RWPE2 (cell line): ENCODE measurements around the gene RPL13.

Experiments used
- ATAC-seq: fragments of 200-7000 bp; cut with Tn5 transposase; 3 replicates; pipeline ENCODE4 v1.9.1; 2021; ENCODE audit warnings: low read depth
- DNase-seq: peaks from one replicate; pipeline ENCODE4 v3.0.0-alpha.2; 2020; ENCODE audit warnings: low spot score
- H3K27ac ChIP-seq: fragments of 450-650 bp; 2 replicates; pipeline ENCODE4 v1.5.1; 2017; ENCODE audit warnings: mild to moderate bottlenecking; ENCODE audit not compliant: poor library complexity, severe bottlenecking
- H3K27me3 ChIP-seq: fragments of 250-450 bp; sonication (Bioruptor Pico); 2 replicates; pipeline ENCODE4 v1.5.1; 2021; ENCODE audit warnings: mild to moderate bottlenecking, moderate library complexity; ENCODE audit not compliant: insufficient read depth, poor library complexity, severe bottlenecking
- H3K36me3 ChIP-seq: fragments of 250-450 bp; sonication (Bioruptor Pico); 2 replicates; pipeline ENCODE4 v1.5.1; 2020; ENCODE audit warnings: low read depth, mild to moderate bottlenecking, moderate library complexity
- H3K4me1 ChIP-seq: fragments of 250-450 bp; sonication (Bioruptor Pico); 2 replicates; pipeline ENCODE4 v1.5.1; 2021; ENCODE audit warnings: mild to moderate bottlenecking, moderate library complexity; ENCODE audit not compliant: insufficient read depth, poor library complexity, severe bottlenecking
- H3K4me3 ChIP-seq: fragments of 250-450 bp; sonication (Bioruptor Pico); 2 replicates; pipeline ENCODE4 v1.5.1; 2021; ENCODE audit warnings: mild to moderate bottlenecking, moderate library complexity; ENCODE audit not compliant: severe bottlenecking
- H3K9me3 ChIP-seq: fragments of 250-450 bp; sonication (Bioruptor Pico); 2 replicates; pipeline ENCODE4 v1.5.1; 2021; ENCODE audit warnings: mild to moderate bottlenecking, moderate library complexity; ENCODE audit not compliant: severe bottlenecking
- CTCF ChIP-seq: fragments of 450-650 bp; IDR thresholded peaks from one replicate; pipeline ENCODE4 v1.5.1; 2017; ENCODE audit warnings: mild to moderate bottlenecking, moderate library complexity; ENCODE audit not compliant: poor library complexity, severe bottlenecking

The RPL13 gene

GRCh38 chr16:89564476-89565255 lies 4.2 kb downstream of the RPL13 start:
- Histone ChIP-seq H3K36me3 (peaks cover 42% of the 10 kb centered on the region), H3K4me1 (peaks cover 20% of the 10 kb centered on the region), H3K27ac (peak overlapping the region; percentile 85), H3K9me3 (no peaks in the 10 kb centered on the region), H3K27me3 (no peaks in the 10 kb centered on the region), H3K4me3 (no peak overlapping the region)
- peak; percentile 0; the same call in 2 of the 3 replicates for ATAC-seq
- DNase-seq = no peak
- TF ChIP-seq CTCF = no peak

- TF ChIP-seq CTCF = no peak
- Histone ChIP-seq H3K9me3 (no peaks in the 10 kb centered on the region), H3K4me3 (no peak overlapping the region), H3K27ac (peak overlapping the region; percentile 85), H3K36me3 (peaks cover 42% of the 10 kb centered on the region), H3K27me3 (no peaks in the 10 kb centered on the region), H3K4me1 (peaks cover 20% of the 10 kb centered on the region)
- DNase-seq (peak; percentile 76), ATAC-seq (peak; percentile 26)
Observed at GRCh38 chr16:89565256-89565505, 4.7 kb downstream of the RPL13 start.

- ATAC-seq = peak; percentile 46
- Histone ChIP-seq H3K4me1 (peaks cover 20% of the 10 kb centered on the region), H3K36me3 (peaks cover 41% of the 10 kb centered on the region), H3K4me3 (no peak overlapping the region), H3K27ac (peak overlapping the region; percentile 85), H3K27me3 (no peaks in the 10 kb centered on the region), H3K9me3 (no peaks in the 10 kb centered on the region)
- peak; percentile 79 for TF ChIP-seq CTCF
- DNase-seq = peak; percentile 82
Observed at GRCh38 chr16:89565506-89566372, 5.3 kb downstream of the RPL13 start.

GRCh38 chr16:89567656-89568594 lies 7.4 kb downstream of the RPL13 start:
- no peak overlapping the region for H3K4me3 ChIP-seq
- no peak overlapping the region for H3K27ac ChIP-seq
- H3K9me3 ChIP-seq = no peaks in the 10 kb centered on the region
- DNase-seq (peak; percentile 72), ATAC-seq (no peak)
- no peak for TF ChIP-seq CTCF
- no peaks in the 10 kb centered on the region for H3K27me3 ChIP-seq
- H3K36me3 ChIP-seq = peaks cover 19% of the 10 kb centered on the region
- peaks cover 13% of the 10 kb centered on the region for H3K4me1 ChIP-seq
